IPS-18a (cell line): Measurements from ENCODE around the gene SUCLG1.

Experiments used
- H3K27ac ChIP-seq: one replicate; pipeline ENCODE4 v1.5.1; 2013; ENCODE audit warnings: low read length
- H3K27me3 ChIP-seq: one replicate; pipeline ENCODE4 v1.6.1; 2013; ENCODE audit warnings: mild to moderate bottlenecking, low read length; ENCODE audit not compliant: control insufficient read depth, insufficient read depth
- H3K36me3 ChIP-seq: one replicate; pipeline ENCODE4 v1.6.1; 2013; ENCODE audit warnings: low read depth, low read length; ENCODE audit not compliant: control insufficient read depth
- H3K4me1 ChIP-seq: one replicate; pipeline ENCODE4 v1.6.1; 2013; ENCODE audit warnings: low read depth, low read length; ENCODE audit not compliant: control insufficient read depth
- H3K4me3 ChIP-seq: one replicate; pipeline ENCODE4 v1.5.1; 2013; ENCODE audit warnings: low read length
- H3K9ac ChIP-seq: one replicate; pipeline ENCODE4 v1.6.1; 2013; ENCODE audit warnings: mild to moderate bottlenecking, low read length, moderate library complexity
- H3K9me3 ChIP-seq: one replicate; pipeline ENCODE4 v1.6.1; 2013; ENCODE audit warnings: low read depth, low read length; ENCODE audit not compliant: control insufficient read depth

The SUCLG1 gene

DNA sequence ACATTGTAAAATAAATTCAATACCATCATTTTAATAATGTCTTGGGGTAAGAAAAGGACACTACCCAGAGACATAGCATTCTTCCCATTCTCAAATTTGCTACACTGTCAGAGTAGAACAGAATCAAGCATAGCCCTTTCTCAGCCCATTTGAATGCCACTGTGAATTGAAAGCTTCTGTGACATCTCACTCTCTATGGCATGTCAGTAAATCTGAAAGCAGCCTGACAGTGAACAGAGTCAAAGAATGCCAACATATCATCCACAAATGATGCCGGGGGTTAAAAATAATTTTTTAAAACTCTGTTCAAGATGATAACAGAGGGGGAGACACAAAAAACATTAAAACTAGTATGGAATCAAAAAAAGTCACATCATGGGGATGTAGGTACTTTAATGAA lies 17.6 kb downstream of the SUCLG1 start:
- Histone ChIP-seq H3K4me3 (no peak overlapping the region), H3K4me1 (no peaks in the 10 kb centered on the region), H3K27ac (no peak overlapping the region), H3K9me3 (no peaks in the 10 kb centered on the region), H3K27me3 (no peaks in the 10 kb centered on the region), H3K9ac (no peak overlapping the region), H3K36me3 (peaks cover 20% of the 10 kb centered on the region)

DNA sequence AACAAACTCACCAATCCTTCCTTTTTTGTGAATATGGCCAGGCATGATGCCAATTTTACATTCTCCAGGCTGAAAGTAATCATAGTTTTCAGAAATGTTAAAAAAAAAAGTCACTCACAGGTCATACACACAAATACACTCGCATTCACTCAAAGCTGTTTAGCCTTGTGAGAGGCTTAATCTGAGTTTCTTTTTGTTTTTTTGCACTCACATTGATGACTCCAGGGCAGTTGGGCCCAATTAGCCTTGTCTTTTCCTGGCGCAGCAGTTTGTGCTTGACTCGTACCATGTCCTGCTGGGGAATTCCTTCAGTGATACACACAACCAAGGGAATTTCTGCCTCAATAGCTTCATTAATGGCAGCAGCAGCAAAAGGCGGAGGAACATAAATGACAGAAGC lies 18.0 kb downstream of the SUCLG1 start:
- H3K4me3 ChIP-seq: no peak overlapping the region
- peaks cover 18% of the 10 kb centered on the region for H3K36me3 ChIP-seq
- no peaks in the 10 kb centered on the region for H3K27me3 ChIP-seq

DNA sequence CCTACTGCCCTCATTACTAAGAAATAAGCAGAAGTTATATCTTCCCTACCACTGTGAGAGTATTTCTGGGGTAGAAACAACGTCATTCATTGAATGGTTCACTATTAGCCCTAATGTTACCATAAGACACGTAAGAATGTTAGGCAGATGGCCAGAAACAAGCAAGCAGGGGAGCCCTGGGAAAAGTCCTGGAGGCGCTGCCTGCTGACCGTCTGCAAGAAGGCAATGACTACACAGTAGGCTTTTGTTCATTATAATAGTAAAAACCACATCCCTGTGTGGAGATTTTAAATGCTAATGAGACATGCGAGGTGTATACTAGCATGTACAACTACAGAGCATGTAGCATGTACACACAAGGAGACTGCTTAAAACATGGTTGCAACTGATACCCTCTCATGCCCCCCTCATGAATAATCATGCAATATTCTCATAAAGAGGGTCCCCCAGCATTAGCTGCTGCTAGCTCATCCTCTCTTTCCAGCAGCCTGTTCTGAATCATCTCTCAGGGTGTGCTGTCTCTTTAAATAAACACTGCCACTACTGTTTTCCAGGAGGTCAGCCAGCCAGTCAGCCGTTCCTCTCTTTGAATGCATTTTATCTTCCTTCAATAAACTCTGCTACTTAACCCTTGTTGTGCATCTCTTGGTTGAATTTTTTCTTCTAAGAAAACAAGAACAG lies 23.6 kb downstream of the SUCLG1 start:
- Histone ChIP-seq H3K9ac (no peak overlapping the region), H3K9me3 (no peaks in the 10 kb centered on the region), H3K36me3 (peaks cover 3% of the 10 kb centered on the region), H3K27ac (no peak overlapping the region), H3K4me3 (no peak overlapping the region), H3K4me1 (no peaks in the 10 kb centered on the region), H3K27me3 (no peaks in the 10 kb centered on the region)

More for the DNA sequence above, 18.0 kb downstream of the SUCLG1 start:
- no peaks in the 10 kb centered on the region for H3K9me3 ChIP-seq
- no peak overlapping the region for H3K9ac ChIP-seq
- no peak overlapping the region for H3K27ac ChIP-seq
- H3K4me1 ChIP-seq: no peaks in the 10 kb centered on the region

DNA sequence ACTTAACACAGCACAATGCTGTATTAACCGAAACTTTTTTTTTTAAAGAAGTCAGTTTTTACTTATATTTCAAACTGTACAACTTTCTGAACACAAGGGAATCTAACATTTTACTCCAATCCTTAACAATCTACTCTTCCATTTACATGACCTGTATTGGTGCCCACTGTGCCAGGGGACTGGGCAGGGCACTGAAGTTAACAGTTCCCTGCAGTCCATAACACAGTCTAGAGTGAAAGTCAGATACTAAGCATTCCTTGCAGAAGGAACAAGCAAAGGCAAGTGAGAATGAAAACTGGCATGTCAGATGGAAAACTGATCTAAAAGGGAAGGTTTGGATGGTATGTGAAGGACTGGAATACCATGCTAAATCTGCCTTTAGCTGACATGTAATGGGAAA lies 29.8 kb downstream of the SUCLG1 start:
- H3K4me1 ChIP-seq: no peaks in the 10 kb centered on the region
- H3K27ac ChIP-seq: no peak overlapping the region
- H3K4me3 ChIP-seq: no peak overlapping the region
- peaks cover 16% of the 10 kb centered on the region for H3K36me3 ChIP-seq
- no peaks in the 10 kb centered on the region for H3K9me3 ChIP-seq
- H3K9ac ChIP-seq: no peak overlapping the region
- no peaks in the 10 kb centered on the region for H3K27me3 ChIP-seq

DNA sequence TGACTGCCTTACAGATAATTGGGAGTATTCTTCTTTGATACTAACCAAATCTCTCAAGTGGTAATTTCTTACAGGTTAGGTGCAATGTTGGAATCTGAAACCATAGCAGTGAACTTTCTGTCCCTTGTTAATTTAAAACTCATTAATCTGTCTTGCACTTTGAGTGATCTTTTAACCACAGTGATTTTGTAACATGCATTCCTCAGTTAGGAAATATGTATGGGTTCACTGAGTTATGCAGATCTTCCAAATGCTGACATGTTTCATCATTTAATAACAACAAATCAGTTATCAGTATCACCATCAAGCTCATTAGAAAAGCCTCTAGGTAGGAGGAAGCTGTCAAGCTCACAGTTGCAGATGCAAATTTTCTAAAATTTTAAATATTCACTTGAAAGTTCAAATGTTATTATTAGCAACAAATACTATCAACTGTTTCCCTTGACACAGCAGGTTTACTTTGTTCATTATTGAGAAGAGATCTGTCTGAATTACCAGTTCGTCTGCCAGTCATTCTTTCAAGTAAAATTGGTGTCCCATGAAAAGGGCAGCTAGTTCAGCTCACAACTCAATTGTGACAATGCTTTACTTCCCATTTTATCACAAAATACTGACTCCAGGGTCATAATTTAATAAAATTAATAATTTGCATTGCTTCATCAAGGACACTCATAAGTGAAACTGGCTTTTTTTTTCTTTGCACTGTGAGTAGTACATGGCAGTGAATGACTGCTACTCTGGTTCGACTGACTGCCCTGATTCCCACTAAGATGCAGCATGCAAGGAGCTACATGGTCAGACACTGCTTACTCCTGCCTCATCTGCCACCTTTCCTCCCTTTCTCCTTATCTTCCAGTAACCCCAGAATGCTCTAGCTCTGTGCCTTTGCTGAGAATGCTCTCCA lies 31.6 kb downstream of the SUCLG1 start:
- H3K27me3 ChIP-seq: no peaks in the 10 kb centered on the region
- H3K4me1 ChIP-seq: no peaks in the 10 kb centered on the region
- no peaks in the 10 kb centered on the region for H3K9me3 ChIP-seq
- no peak overlapping the region for H3K4me3 ChIP-seq
- no peak overlapping the region for H3K9ac ChIP-seq
- no peak overlapping the region for H3K27ac ChIP-seq
- H3K36me3 ChIP-seq: peaks cover 16% of the 10 kb centered on the region

DNA sequence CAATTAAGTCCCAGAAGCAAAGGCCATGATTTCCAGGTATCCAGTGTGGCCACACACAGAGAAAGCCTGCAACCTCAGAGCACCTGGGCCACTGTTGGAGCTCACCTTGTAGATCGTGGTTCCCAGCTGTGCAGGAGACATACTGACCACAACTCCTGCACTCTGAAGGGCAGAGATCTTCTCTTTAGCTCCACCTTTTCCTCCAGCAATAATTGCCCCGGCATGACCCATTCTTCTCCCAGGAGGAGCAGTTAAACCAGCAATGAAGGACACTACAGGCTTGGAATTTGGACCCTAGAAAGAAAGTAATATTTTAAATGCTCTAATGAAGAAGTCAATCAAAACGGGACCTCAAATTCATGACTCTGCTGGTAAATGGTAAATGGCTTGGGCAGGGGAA lies 33.8 kb downstream of the SUCLG1 start:
- H3K27me3 ChIP-seq: no peaks in the 10 kb centered on the region
- no peak overlapping the region for H3K9ac ChIP-seq
- no peak overlapping the region for H3K4me3 ChIP-seq
- peaks cover 13% of the 10 kb centered on the region for H3K36me3 ChIP-seq
- H3K9me3 ChIP-seq: no peaks in the 10 kb centered on the region
- no peak overlapping the region for H3K27ac ChIP-seq
- H3K4me1 ChIP-seq: no peaks in the 10 kb centered on the region

DNA sequence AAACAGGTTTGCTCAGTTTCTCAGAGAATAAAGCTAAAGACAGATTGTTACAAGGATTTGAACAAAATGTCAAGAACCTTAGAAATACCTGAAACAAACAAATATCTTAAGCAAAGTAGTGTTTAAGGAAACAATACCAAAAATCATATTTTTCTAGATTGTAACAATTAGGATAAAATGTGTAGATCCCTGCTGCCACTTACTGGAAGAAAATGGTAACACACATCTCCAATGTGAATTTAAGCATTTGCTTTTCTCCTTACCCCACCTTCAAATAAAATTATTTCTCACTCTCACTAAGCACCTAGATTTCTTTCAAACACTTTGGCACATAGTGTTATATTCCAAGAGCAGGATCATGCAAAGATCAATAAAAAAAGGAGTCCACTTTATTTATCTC lies 34.9 kb downstream of the SUCLG1 start:
- H3K9ac ChIP-seq: no peak overlapping the region
- no peak overlapping the region for H3K4me3 ChIP-seq
- H3K27me3 ChIP-seq: no peaks in the 10 kb centered on the region
- H3K27ac ChIP-seq: no peak overlapping the region
- peaks cover 6% of the 10 kb centered on the region for H3K36me3 ChIP-seq
- no peaks in the 10 kb centered on the region for H3K4me1 ChIP-seq
- H3K9me3 ChIP-seq: no peaks in the 10 kb centered on the region

DNA sequence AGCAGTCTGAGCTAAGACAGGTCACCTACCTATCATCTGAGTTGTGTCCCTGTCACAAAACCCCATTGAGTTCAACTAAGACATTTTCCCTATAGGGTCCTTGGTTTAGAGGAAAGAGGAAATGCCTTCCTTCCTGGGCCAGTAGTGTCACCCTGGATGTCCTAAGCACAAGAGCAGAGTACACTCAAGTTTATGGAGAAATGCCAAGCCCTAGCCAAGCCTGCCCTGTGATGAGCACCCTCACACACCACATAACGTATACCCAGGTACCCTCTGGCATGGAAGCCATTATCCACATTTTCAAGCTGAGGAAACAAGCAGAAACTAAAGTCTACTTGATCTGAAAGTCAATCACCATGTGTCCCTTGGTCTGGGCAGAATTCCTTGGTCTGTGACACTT lies 37.3 kb downstream of the SUCLG1 start:
- Histone ChIP-seq H3K9ac (no peak overlapping the region), H3K36me3 (no peaks in the 10 kb centered on the region), H3K9me3 (no peaks in the 10 kb centered on the region)

DNA sequence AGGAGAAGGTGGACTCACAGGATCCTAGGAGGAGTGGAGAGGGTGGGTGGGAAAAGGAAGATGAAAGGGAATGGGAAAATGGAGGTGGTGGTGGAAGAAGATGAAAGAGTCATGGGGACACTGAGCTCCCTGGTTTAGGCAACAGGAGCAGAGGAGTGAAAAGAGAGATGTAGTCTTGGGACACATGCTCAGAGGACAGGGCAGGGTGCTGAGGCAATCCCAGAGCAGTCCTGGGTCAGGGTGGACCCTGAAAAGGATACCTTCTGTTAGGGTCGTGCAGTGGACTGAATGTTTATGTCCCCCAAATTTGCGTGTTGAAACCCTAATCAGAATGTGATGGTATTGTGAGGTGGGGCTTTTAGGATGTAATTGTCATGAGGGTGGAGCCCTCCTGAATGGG lies 37.9 kb downstream of the SUCLG1 start:
- Histone ChIP-seq H3K9ac (no peak overlapping the region), H3K27me3 (no peaks in the 10 kb centered on the region), H3K27ac (no peak overlapping the region), H3K4me3 (no peak overlapping the region), H3K4me1 (no peaks in the 10 kb centered on the region), H3K9me3 (no peaks in the 10 kb centered on the region), H3K36me3 (no peaks in the 10 kb centered on the region)

More for the DNA sequence above, 37.3 kb downstream of the SUCLG1 start:
- no peak overlapping the region for H3K4me3 ChIP-seq
- no peak overlapping the region for H3K27ac ChIP-seq
- H3K4me1 ChIP-seq: no peaks in the 10 kb centered on the region
- no peaks in the 10 kb centered on the region for H3K27me3 ChIP-seq

DNA sequence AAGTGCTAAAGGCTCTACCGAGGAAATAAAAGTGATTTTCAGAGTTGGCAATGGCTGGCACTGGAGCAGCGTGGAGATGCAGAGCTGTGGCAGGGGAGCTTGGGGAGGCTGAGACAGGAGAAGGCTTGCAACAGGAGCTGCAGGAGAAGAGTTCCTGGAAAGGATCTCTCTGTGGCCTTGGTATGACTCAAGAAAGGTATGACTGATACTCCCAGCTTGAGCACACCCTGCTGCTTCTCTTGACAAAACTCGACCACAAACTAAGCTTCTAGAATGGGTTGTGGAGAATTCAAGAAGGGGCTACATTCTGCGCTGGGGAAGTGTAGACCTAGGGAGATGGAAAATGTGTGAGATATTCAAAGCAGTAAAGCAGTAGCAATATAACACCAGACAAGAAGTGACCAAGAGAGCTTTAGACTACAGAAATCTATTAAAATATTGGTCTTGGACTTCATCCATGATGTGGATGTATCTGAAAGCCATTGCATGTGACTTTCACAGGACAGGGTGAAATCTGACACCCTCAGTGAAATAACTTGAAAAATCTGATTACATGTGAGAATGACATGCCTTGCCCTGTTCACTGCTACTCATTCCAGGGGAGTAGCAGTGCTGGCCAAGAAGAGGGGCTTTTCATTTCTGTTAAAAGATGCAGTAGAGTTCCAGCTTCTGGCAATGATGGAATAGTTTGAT lies 41.5 kb downstream of the SUCLG1 start:
- Histone ChIP-seq H3K4me1 (no peaks in the 10 kb centered on the region), H3K4me3 (no peak overlapping the region), H3K27ac (no peak overlapping the region), H3K9ac (no peak overlapping the region), H3K36me3 (no peaks in the 10 kb centered on the region), H3K27me3 (no peaks in the 10 kb centered on the region), H3K9me3 (no peaks in the 10 kb centered on the region)

DNA sequence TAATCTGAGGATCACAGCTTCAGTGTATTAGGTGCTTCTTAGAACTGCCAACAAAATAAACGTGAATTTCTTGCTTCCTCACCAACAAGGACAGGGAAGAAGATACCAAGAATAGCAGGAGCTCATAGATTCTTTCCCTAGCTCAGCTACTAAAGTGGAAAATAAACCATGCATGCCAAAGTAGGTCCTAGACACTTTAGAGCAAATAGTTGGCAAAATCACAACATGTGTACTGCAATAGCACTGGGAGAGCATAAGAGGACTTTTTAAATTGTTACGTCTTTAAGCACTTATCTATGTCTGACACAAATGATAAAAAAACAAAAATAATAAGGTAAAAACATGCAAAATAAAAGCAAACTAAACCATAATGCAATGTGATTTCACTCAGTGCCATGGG lies 49.5 kb downstream of the SUCLG1 start:
- no peak overlapping the region for H3K4me3 ChIP-seq
- no peak overlapping the region for H3K27ac ChIP-seq
- no peak overlapping the region for H3K9ac ChIP-seq
- H3K27me3 ChIP-seq: no peaks in the 10 kb centered on the region
- no peaks in the 10 kb centered on the region for H3K9me3 ChIP-seq
- no peaks in the 10 kb centered on the region for H3K36me3 ChIP-seq
- H3K4me1 ChIP-seq: no peaks in the 10 kb centered on the region
